Stimulated activated CD4-positive, alpha-beta T cell treated with anti-CD3 and anti-CD28 coated beads, Interleukin-4, amount 100 ng/mL, for 24 hours (primary cell): ENCODE data around the gene GMPPB.
"Not testable (repeated sequence)": the region's sequence is repeated elsewhere in the genome, so short reads cannot be mapped to it uniquely, and the experiment has no call there.

ENCODE experiments used
- DNase-seq: peaks from one replicate; pipeline ENCODE4 v3.0.0-alpha.2; 2020

GMPPB gene

GRCh38 chr3:49712631-49713317 lies 11.0 kb downstream of the GMPPB start:
- DNase-seq: no peak

GRCh38 chr3:49712166-49712565 lies 11.6 kb downstream of the GMPPB start:
- DNase-seq: no peak

GRCh38 chr3:49711489-49711888 lies 12.3 kb downstream of the GMPPB start:
- DNase-seq: no peak

GRCh38 chr3:49709852-49710251 lies 13.9 kb downstream of the GMPPB start:
- no peak for DNase-seq

GRCh38 chr3:49707113-49707480 lies 16.7 kb downstream of the GMPPB start:
- DNase-seq: no peak

GRCh38 chr3:49706456-49707112 lies 17.2 kb downstream of the GMPPB start:
- no peak for DNase-seq

GRCh38 chr3:49705390-49705960 lies 18.3 kb downstream of the GMPPB start:
- no peak for DNase-seq

- DNase-seq: no peak
Measured at GRCh38 chr3:49704629-49705028, 19.1 kb downstream of the GMPPB start.

GRCh38 chr3:49703956-49704355 lies 19.8 kb downstream of the GMPPB start:
- DNase-seq: no peak

- DNase-seq: peak; percentile 68
Measured at GRCh38 chr3:49703443-49703927, 20.3 kb downstream of the GMPPB start.

- no peak for DNase-seq
Measured at GRCh38 chr3:49702672-49703071, 21.1 kb downstream of the GMPPB start.

GRCh38 chr3:49701388-49702077 lies 22.2 kb downstream of the GMPPB start:
- DNase-seq: no peak

- DNase-seq: no peak
Measured at GRCh38 chr3:49700453-49701128, 23.2 kb downstream of the GMPPB start.

GRCh38 chr3:49700014-49700413 lies 23.7 kb downstream of the GMPPB start:
- no peak for DNase-seq

GRCh38 chr3:49699281-49699979 lies 24.3 kb downstream of the GMPPB start:
- DNase-seq: no peak

GRCh38 chr3:49695350-49696015 lies 28.3 kb downstream of the GMPPB start:
- DNase-seq: not testable (repeated sequence)

GRCh38 chr3:49694409-49695070 lies 29.2 kb downstream of the GMPPB start:
- not testable (repeated sequence) for DNase-seq

- not testable (repeated sequence) for DNase-seq
Measured at GRCh38 chr3:49691481-49691880, 32.3 kb downstream of the GMPPB start.

- not testable (repeated sequence) for DNase-seq
Measured at GRCh38 chr3:49690856-49691255, 32.9 kb downstream of the GMPPB start.

GRCh38 chr3:49689908-49690624 lies 33.7 kb downstream of the GMPPB start:
- not testable (repeated sequence) for DNase-seq
